Transverse colon (tissue), 4 donors: ENCODE data around the gene ERLEC1. TPM values are rescaled to one million over a fixed set of nuclear protein-coding genes. Genes with fewer than 3 reads are reported as not detected.

Experiments used
- DNase-seq: peaks from one replicate; pipeline ENCODE4 v3.0.0-alpha.2; 2019
- H3K27ac ChIP-seq, 4 donors: fragments of 200-600 bp; sonication (generic); 2 replicates each; pipeline ENCODE4 v1.5.1; 2016 to 2018; ENCODE audit warnings: inconsistent platforms in 4 of 4
- H3K27me3 ChIP-seq: fragments of 200-600 bp; sonication (generic); 2 replicates; pipeline ENCODE4 v1.5.1; 2017; ENCODE audit warnings: inconsistent platforms
- H3K36me3 ChIP-seq, 4 donors: fragments of 200-600 bp; sonication (generic); 2 replicates each; pipeline ENCODE4 v1.5.1; 2017 to 2019; ENCODE audit warnings: inconsistent platforms in 4 of 4
- H3K4me1 ChIP-seq, 4 donors: fragments of 200-600 bp; sonication (generic); 2 replicates each; pipeline ENCODE4 v1.5.1; 2017 to 2020; ENCODE audit warnings: inconsistent platforms in 4 of 4
- H3K4me3 ChIP-seq, 4 donors: fragments of 200-600 bp; sonication (generic); 1 replicate in 1 of 4; 2 replicates in 3 of 4; pipeline versions ENCODE4 v1.5.1 to v1.6.1; 2017 to 2019; ENCODE audit warnings: inconsistent platforms in 4 of 4
- H3K9me3 ChIP-seq, 2 donors: fragments of 200-600 bp; sonication (generic); 2 replicates each; pipeline ENCODE4 v1.5.1; 2017 to 2019; ENCODE audit warnings: inconsistent platforms in 2 of 2
- CTCF ChIP-seq, 5 experiments: fragments of 200-600 bp in 3 of 5; fragments of 450-650 bp in 2 of 5; sonication (generic) in 3 of 5; IDR thresholded peaks; 1 replicate in 2 of 5; 2 replicates in 3 of 5; pipeline ENCODE4 v1.5.1; 2016 to 2017; ENCODE audit warnings: antibody characterized with exemption in 5 of 5, inconsistent platforms in 3 of 5, mild to moderate bottlenecking in 2 of 5, moderate library complexity in 1 of 5
- EP300 ChIP-seq: sonication (generic); formaldehyde crosslinking; IDR thresholded peaks from one replicate; pipeline ENCODE4 v1.6.1; 2017; ENCODE audit warnings: antibody characterized with exemption, low read depth
- POLR2A ChIP-seq: fragments of 450-650 bp; IDR thresholded peaks from one replicate; pipeline ENCODE4 v1.6.1; 2016; ENCODE audit warnings: antibody characterized with exemption, mild to moderate bottlenecking, moderate library complexity
- POLR2AphosphoS5 ChIP-seq, 3 donors: sonication (generic); formaldehyde crosslinking; IDR thresholded peaks; one replicate each; pipeline ENCODE4 v1.6.1; 2016; ENCODE audit warnings: antibody characterized with exemption in 3 of 3
- WGBS, 2 donors: methylation state at CpG; one replicate each; pipeline ENCODE4 v1.1.5; 2018; ENCODE audit warnings: low coverage in 1 of 2; 5-methylcytosine and 5-hydroxymethylcytosine counted together
- in situ Hi-C, 4 donors: fragments of 200-750 bp; cut with MboI; loops; one replicate each; pipeline versions ENCODE4 v1.15.0 to v1.15.1; 2017; ENCODE audit warnings: low sequenced_read_pairs in 3 of 4, low pct_ligation_motif_present in 1 of 4, low pct_unique_long_range_greater_than_20kb in 1 of 4
- intact Hi-C: fragments of 100-400 bp; cut with DNase I; formaldehyde crosslinking; loops from one replicate; pipeline ENCODE4 v1.15.1; 2023; ENCODE audit warnings: low total_unique reads
- total RNA-seq, 4 donors: library from RNA; depleted of rRNA; stranded (reverse); fragments of >200 nt; gene quantifications; one replicate each; pipeline ENCODE4 v1.1.0, GENCODE V29; 2016

ERLEC1 gene
- total RNA-seq, 4 donors from 2014 or later: 6.4 to 43.8 (median 32.0) TPM

- in situ Hi-C loops (no loop called here), intact Hi-C loops (no loop called here)
- H3K27ac ChIP-seq: peak within 1 kb of the TSS; percentile 75 to 86 (median 84)
- 0% methylated on average over 1 to 46 of the region's 46 CpGs for WGBS, 2 donors
- TF ChIP-seq POLR2AphosphoS5 (IDR thresholded peaks at IDR 0.05) (peak; percentile 57 to 72 (median 63)), CTCF (IDR thresholded peaks at IDR 0.05) (peak; percentile 56 to 74 (median 61)), EP300 (no peak), POLR2A (peak; percentile 23)
- no peaks in the 10 kb centered on the region for H3K27me3 ChIP-seq
- peak; percentile 90 for DNase-seq
- H3K9me3 ChIP-seq: no peaks in the 10 kb centered on the region
- peaks cover 0 to 7% (median 0%) of the 10 kb centered on the region in 4 donors for H3K36me3 ChIP-seq
- peaks cover 0 to 32% (median 17%) of the 10 kb centered on the region in 4 donors for H3K4me1 ChIP-seq
- H3K4me3 ChIP-seq: peak within 1 kb of the TSS; percentile 60 to 86 (median 66)
Measured at GRCh38 chr2:53767405-53768241, 19.2 kb upstream of the ERLEC1 start, which contains the start of gene CHAC2. Gene CHAC2, plus strand, starts transcription at chr2:53767804. Its CDS starts 83 bp downstream, at chr2:53767887.

- 0 to 2% methylated on average over 4 to 12 of the region's 12 CpGs for WGBS, 2 donors
- H3K27ac ChIP-seq: peak overlapping the region; percentile 75 to 86 (median 84)
Measured at GRCh38 chr2:53768242-53768542, 18.7 kb upstream of the ERLEC1 start.

GRCh38 chr2:53769318-53769945, 17.4 kb upstream of the ERLEC1 start:
- DNase-seq: no peak
- H3K36me3 ChIP-seq: no peaks in the 10 kb centered on the region
- no peak overlapping the region for H3K4me3 ChIP-seq
- in situ Hi-C loops (no loop called here), intact Hi-C loops (no loop called here)
- H3K9me3 ChIP-seq: no peaks in the 10 kb centered on the region
- H3K27me3 ChIP-seq: no peaks in the 10 kb centered on the region
- peaks cover 0 to 30% (median 17%) of the 10 kb centered on the region in 4 donors for H3K4me1 ChIP-seq
- no peak for TF ChIP-seq POLR2A
- TF ChIP-seq CTCF (IDR thresholded peaks at IDR 0.05): no peak
- TF ChIP-seq EP300: no peak
- no peak for TF ChIP-seq POLR2AphosphoS5 (IDR thresholded peaks at IDR 0.05)
- H3K27ac ChIP-seq: no peak overlapping the region
- 85 to 100% methylated on average over 1 to 15 of the region's 15 CpGs for WGBS, 2 donors

More at GRCh38 chr2:53768242-53768542, 18.7 kb upstream of the ERLEC1 start:
- DNase-seq: no peak
- in situ Hi-C loops: no loop called here
- intact Hi-C loops: no loop called here
- H3K4me1 ChIP-seq: peaks cover 0 to 32% (median 17%) of the 10 kb centered on the region in 4 donors
- no peak for TF ChIP-seq EP300
- TF ChIP-seq CTCF (IDR thresholded peaks at IDR 0.05): no peak
- no peak for TF ChIP-seq POLR2AphosphoS5 (IDR thresholded peaks at IDR 0.05)
- TF ChIP-seq POLR2A: no peak
- H3K36me3 ChIP-seq: peaks cover 0 to under 1% (median 0%) of the 10 kb centered on the region in 4 donors
- H3K9me3 ChIP-seq: no peaks in the 10 kb centered on the region
- peak overlapping the region; percentile 60 to 86 (median 66) for H3K4me3 ChIP-seq
- H3K27me3 ChIP-seq: no peaks in the 10 kb centered on the region

GRCh38 chr2:53770264-53770663, 16.6 kb upstream of the ERLEC1 start:
- Histone ChIP-seq H3K36me3 (no peaks in the 10 kb centered on the region), H3K27me3 (no peaks in the 10 kb centered on the region), H3K4me1 (peaks cover 0 to 22% (median 14%) of the 10 kb centered on the region in 4 donors), H3K4me3 (no peak overlapping the region), H3K9me3 (no peaks in the 10 kb centered on the region), H3K27ac (no peak overlapping the region)
- intact Hi-C loops (no loop called here), in situ Hi-C loops (no loop called here)
- no peak for DNase-seq
- TF ChIP-seq POLR2AphosphoS5 (IDR thresholded peaks at IDR 0.05) (no peak), CTCF (IDR thresholded peaks at IDR 0.05) (no peak), EP300 (no peak), POLR2A (no peak)
- 79 to 80% methylated on average over 4 of the region's 4 CpGs for whole genome bisulfite sequencing, 2 donors
